H1 (cell line): ENCODE measurements around the gene TM4SF20. TPM values are rescaled to one million over a fixed set of nuclear protein-coding genes. Genes with fewer than 3 reads are reported as not detected.

ENCODE experiments used
- CTCF ChIA-PET: fragments of 300-600 bp; sonication (Branson Sonifier 250); formaldehyde crosslinking; loops from one replicate; lab custom pipeline; 2021; ENCODE audit not compliant: partially characterized antibody; lab: Charles Lee
- POLR2A ChIA-PET: fragments of 300-600 bp; sonication (Branson Sonifier 250); formaldehyde crosslinking; loops from one replicate; lab custom pipeline; 2021; ENCODE audit warnings: inconsistent platforms; ENCODE audit not compliant: partially characterized antibody; lab: Charles Lee
- DNase-seq, 2 experiments: peaks; one replicate each; pipeline versions ENCODE4 v3.0.0 to v3.0.0-alpha.2; 2010 to 2022; ENCODE audit warnings: low spot score in 2 of 2, low read depth in 1 of 2, mixed read lengths in 1 of 2
- FAIRE-seq: peaks from 2 replicates; lab custom pipeline; 2011; peaks lifted over from hg19 to GRCh38; lab: Jason Lieb, UNC
- H2AFZ ChIP-seq: 2 replicates; pipeline ENCODE4 v1.8.1; 2012; ENCODE audit warnings: low read length, inconsistent platforms
- H2AK5ac ChIP-seq: 2 replicates; pipeline ENCODE4 v1.6.1; 2013; ENCODE audit warnings: low read depth, low read length
- H2BK120ac ChIP-seq: replicated peaks from 2 replicates; pipeline ENCODE3; 2013; ENCODE audit warnings: low read depth, low read length, inconsistent platforms
- H2BK12ac ChIP-seq: 2 replicates; pipeline ENCODE4 v1.6.1; 2013; ENCODE audit warnings: low read depth, low read length
- H2BK15ac ChIP-seq: 2 replicates; pipeline ENCODE4 v1.6.1; 2013; ENCODE audit warnings: low read length
- H2BK20ac ChIP-seq: 2 replicates; pipeline ENCODE4 v1.6.1; 2013; ENCODE audit warnings: low read length
- H2BK5ac ChIP-seq: 2 replicates; pipeline ENCODE4 v1.6.1; 2013; ENCODE audit warnings: low read depth, low read length
- H3K14ac ChIP-seq: 2 replicates; pipeline ENCODE4 v1.6.1; 2013; ENCODE audit warnings: inconsistent platforms; ENCODE audit not compliant: insufficient read length
- H3K18ac ChIP-seq: 2 replicates; pipeline ENCODE4 v1.6.1; 2013; ENCODE audit warnings: low read length; ENCODE audit errors: extremely low read depth
- H3K23ac ChIP-seq: 2 replicates; pipeline ENCODE4 v1.6.1; 2013; ENCODE audit warnings: inconsistent platforms; ENCODE audit not compliant: insufficient read length
- H3K23me2 ChIP-seq: 2 replicates; pipeline ENCODE4 v1.6.1; 2013; ENCODE audit warnings: low read depth, low read length
- H3K27ac ChIP-seq: 2 replicates; pipeline ENCODE4 v1.6.1; 2011; ENCODE audit warnings: low read depth, low read length, inconsistent platforms
- H3K27me3 ChIP-seq, 4 experiments: replicated peaks in 1 of 4; 1 replicate in 1 of 4; 2 replicates in 3 of 4; pipeline versions ENCODE4 v1.6.1 to v1.8.1; 2011 to 2013; ENCODE audit warnings: low read length in 3 of 4, mild to moderate bottlenecking in 3 of 4, inconsistent platforms in 2 of 4, mixed read lengths in 2 of 4, moderate library complexity in 1 of 4; ENCODE audit not compliant: control insufficient read depth in 3 of 4, insufficient read depth in 3 of 4; ENCODE audit errors: extremely low read depth in 1 of 4
- H3K36me3 ChIP-seq, 4 experiments: 2 replicates each; pipeline versions ENCODE4 v1.6.1 to v1.8.1; 2011 to 2013; ENCODE audit warnings: mild to moderate bottlenecking in 4 of 4, low read length in 3 of 4, moderate library complexity in 2 of 4, control low read depth in 1 of 4, inconsistent platforms in 1 of 4; ENCODE audit not compliant: insufficient read depth in 4 of 4, control insufficient read depth in 2 of 4
- H3K4ac ChIP-seq: replicated peaks from 2 replicates; pipeline ENCODE3; 2013; ENCODE audit warnings: low read length, low read depth, mixed read lengths, inconsistent platforms; ENCODE audit not compliant: insufficient read length
- H3K4me1 ChIP-seq, 4 experiments: replicated peaks in 1 of 4; 1 replicate in 1 of 4; 2 replicates in 3 of 4; pipeline versions ENCODE4 v1.6.1 to v1.8.1; 2011 to 2013; ENCODE audit warnings: low read length in 3 of 4, inconsistent platforms in 2 of 4, mixed read lengths in 1 of 4; ENCODE audit not compliant: insufficient read depth in 4 of 4, control insufficient read depth in 3 of 4
- H3K4me2 ChIP-seq, 2 experiments: 2 replicates each; pipeline versions ENCODE4 v1.6.1 to v1.8.1; 2011 to 2013; ENCODE audit warnings: low read depth in 2 of 2, low read length in 2 of 2, control low read depth in 1 of 2, inconsistent platforms in 1 of 2, mild to moderate bottlenecking in 1 of 2; ENCODE audit not compliant: insufficient read depth in 1 of 2
- H3K4me3 ChIP-seq, 4 experiments: fragments of 200-600, 300-600 bp in 1 of 4; sonication (generic), shearing (Covaris generic), sonication (Bioruptor Twin) in 1 of 4; 2 replicates each; pipeline versions ENCODE4 v1.5.1 to v1.8.1; 2011 to 2016; ENCODE audit warnings: low read length in 4 of 4, low read depth in 3 of 4, control low read depth in 2 of 4, inconsistent platforms in 2 of 4, mild to moderate bottlenecking in 2 of 4, mixed read lengths in 1 of 4, moderate library complexity in 1 of 4; ENCODE audit not compliant: insufficient read depth in 2 of 4; ENCODE audit errors: extremely low read depth in 1 of 4
- H3K56ac ChIP-seq: replicated peaks from 2 replicates; pipeline ENCODE3; 2013; ENCODE audit warnings: low read depth, mild to moderate bottlenecking, mixed read lengths, low read length, inconsistent platforms; ENCODE audit not compliant: insufficient read length
- H3K79me1 ChIP-seq: 2 replicates; pipeline ENCODE4 v1.6.1; 2013; ENCODE audit warnings: low read depth, low read length, control low read depth
- H3K79me2 ChIP-seq, 2 experiments: 2 replicates each; pipeline versions ENCODE4 v1.6.1 to v1.8.1; 2012 to 2013; ENCODE audit warnings: low read length in 2 of 2, mild to moderate bottlenecking in 2 of 2, inconsistent platforms in 1 of 2; ENCODE audit not compliant: insufficient read depth in 2 of 2, control insufficient read depth in 1 of 2
- H3K9ac ChIP-seq, 4 experiments: replicated peaks in 1 of 4; 1 replicate in 1 of 4; 2 replicates in 3 of 4; pipeline versions ENCODE4 v1.6.1 to v1.8.1; 2011 to 2013; ENCODE audit warnings: low read depth in 3 of 4, low read length in 3 of 4, control low read depth in 2 of 4, mild to moderate bottlenecking in 2 of 4, moderate library complexity in 2 of 4, inconsistent platforms in 1 of 4; ENCODE audit errors: extremely low read depth in 1 of 4
- H3K9me3 ChIP-seq, 2 experiments: 2 replicates each; pipeline versions ENCODE4 v1.6.1 to v1.8.1; 2012 to 2013; ENCODE audit warnings: mild to moderate bottlenecking in 2 of 2, moderate library complexity in 2 of 2, control low read depth in 1 of 2, inconsistent platforms in 1 of 2, low read depth in 1 of 2, low read length in 1 of 2, mixed read lengths in 1 of 2; ENCODE audit not compliant: insufficient read depth in 2 of 2
- H4K20me1 ChIP-seq, 2 experiments: replicated peaks in 1 of 2; 2 replicates each; pipeline versions ENCODE3 to v1.8.1; 2011 to 2013; ENCODE audit warnings: inconsistent platforms in 2 of 2, low read length in 2 of 2, mild to moderate bottlenecking in 1 of 2; ENCODE audit not compliant: insufficient read depth in 2 of 2, control insufficient read depth in 1 of 2
- H4K5ac ChIP-seq: 2 replicates; pipeline ENCODE4 v1.6.1; 2013; ENCODE audit warnings: low read length, low read depth, mixed read lengths, inconsistent platforms; ENCODE audit not compliant: insufficient read length
- H4K8ac ChIP-seq: 2 replicates; pipeline ENCODE4 v1.8.0; 2013; ENCODE audit warnings: mild to moderate bottlenecking, moderate library complexity, low read length, inconsistent platforms; ENCODE audit not compliant: insufficient read depth; ENCODE audit errors: extremely low read depth
- H4K91ac ChIP-seq: replicated peaks from 2 replicates; pipeline ENCODE3; 2013; ENCODE audit warnings: low read length, mixed read lengths, inconsistent platforms; ENCODE audit not compliant: insufficient read length
- CREB1 ChIP-seq: IDR thresholded peaks from 2 replicates; pipeline ENCODE4 v1.6.1; 2012; ENCODE audit warnings: inconsistent platforms
- EP300 ChIP-seq, 2 experiments: IDR thresholded peaks; 1 replicate in 1 of 2; 2 replicates in 1 of 2; pipeline ENCODE4 v1.6.1; 2011 to 2012; ENCODE audit warnings: low read depth in 2 of 2, low read length in 2 of 2, mild to moderate bottlenecking in 2 of 2, borderline replicate concordance in 1 of 2, inconsistent platforms in 1 of 2, moderate library complexity in 1 of 2
- HDAC2 ChIP-seq, 2 experiments: fragments of 300-600 bp in 1 of 2; sonication (generic) in 1 of 2; IDR thresholded peaks; 2 replicates each; pipeline ENCODE4 v1.6.1; 2011 to 2012; ENCODE audit warnings: low read depth in 2 of 2, low read length in 2 of 2, mild to moderate bottlenecking in 2 of 2, moderate library complexity in 2 of 2, borderline replicate concordance in 1 of 2, inconsistent platforms in 1 of 2
- JUN ChIP-seq: IDR thresholded peaks from 2 replicates; pipeline ENCODE4 v1.6.1; 2011; ENCODE audit warnings: low read depth, mild to moderate bottlenecking, improper control_type of control experiment, low read length
- KDM4A ChIP-seq: IDR thresholded peaks from one replicate; pipeline ENCODE4 v1.7.1; 2012; ENCODE audit warnings: low read depth, mild to moderate bottlenecking, moderate library complexity, low read length, inconsistent platforms; ENCODE audit not compliant: severe bottlenecking
- NANOG ChIP-seq: IDR thresholded peaks from 2 replicates; pipeline ENCODE4 v1.6.1; 2011; ENCODE audit warnings: low read length, low read depth, mild to moderate bottlenecking, inconsistent platforms; ENCODE audit not compliant: insufficient read depth, poor library complexity, severe bottlenecking
- RNF2 ChIP-seq: fragments of 200-900, 300-1000 bp; sonication (generic); IDR thresholded peaks from 2 replicates; pipeline ENCODE4 v1.7.1; 2016; ENCODE audit warnings: borderline replicate concordance, low read depth, mild to moderate bottlenecking, antibody characterized with exemption, low read length; ENCODE audit not compliant: poor library complexity, severe bottlenecking; ENCODE audit errors: missing control alignments
- WGBS, 2 experiments: shearing (Covaris generic) in 1 of 2; methylation state at CpG; one replicate each; pipeline versions ENCODE4 v1.1.6 to v1.1.7; 2013 to 2015; ENCODE audit warnings: low lambda C conversion rate in 2 of 2, mixed read lengths in 2 of 2, inconsistent platforms in 1 of 2, low coverage in 1 of 2, missing lambda C conversion rate in 1 of 2; ENCODE audit not compliant: insufficient replicate concordance in 2 of 2, insufficient coverage in 1 of 2, insufficient read length in 1 of 2; ENCODE audit errors: extremely low coverage in 1 of 2, missing lambda C conversion rate in 1 of 2; 5-methylcytosine and 5-hydroxymethylcytosine counted together
- polyA plus RNA-seq, 7 experiments: library from polyadenylated mRNA; depleted of rRNA in 3 of 7; stranded (reverse) in 5 of 7; unstranded in 2 of 7; fragments of >200 nt in 5 of 7; fragments of 200-250 nt in 2 of 7; gene quantifications; 1 replicate in 5 of 7; 2 replicates in 1 of 7; 4 replicates in 1 of 7; pipeline versions ENCODE4 v1.2.1 to v1.2.3, GENCODE V29; 2011 to 2013; ENCODE audit warnings: missing spikeins in 2 of 7, mixed read lengths in 2 of 7
- total RNA-seq: library from RNA; stranded (reverse); fragmentation: NEBNext Ultra II Directional; extraction: Animal tissue kit (Norgen Biotek cat#: 25700); gene quantifications from 2 replicates; pipeline ENCODE4 v1.2.1, GENCODE V29; 2021
- TF ChIP-seq, protein P1 (sequence below): IDR thresholded peaks from 2 replicates; pipeline ENCODE4 v1.6.1; 2011; ENCODE audit warnings: low read depth, mild to moderate bottlenecking, low read length; ENCODE audit not compliant: insufficient read depth

Gene TM4SF20
- total and polyA plus RNA-seq, 2 of the 8 experiments (the other 6 are each of a cell fraction or from before 2014, with no cell fraction given): not detected

DNA sequence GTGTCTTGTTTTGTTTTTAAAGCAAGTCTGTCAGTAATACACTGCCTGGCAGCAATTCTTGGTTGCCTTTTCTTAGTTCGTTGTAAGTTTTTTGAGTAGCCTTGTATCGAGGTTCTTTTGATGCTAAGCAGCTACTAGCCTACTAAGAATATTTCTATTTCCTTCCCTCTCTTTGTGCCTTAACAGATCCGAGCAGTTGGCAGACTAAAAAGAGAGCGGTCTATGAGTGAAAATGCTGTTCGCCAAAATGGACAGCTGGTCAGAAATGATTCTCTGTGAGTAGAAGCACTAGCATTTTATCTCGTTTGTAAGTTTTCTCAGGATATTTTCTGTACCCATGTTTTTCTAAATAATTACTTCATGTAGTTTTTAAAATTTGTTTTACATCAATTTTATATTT is 39.0 kb downstream of the TM4SF20 start:
- H2AFZ ChIP-seq: no peak overlapping the region
- DNase-seq: no peak
- no peak overlapping the region for H4K91ac ChIP-seq
- H3K79me1 ChIP-seq: no peaks in the 10 kb centered on the region
- no peak overlapping the region for H2BK5ac ChIP-seq
- no peaks in the 10 kb centered on the region for H3K27me3 ChIP-seq
- H2BK12ac ChIP-seq: no peak overlapping the region
- H3K14ac ChIP-seq: no peak overlapping the region
- no peak overlapping the region for H3K4ac ChIP-seq
- FAIRE-seq: no peak
- H2BK15ac ChIP-seq: no peak overlapping the region
- ChIA-PET CTCF (no interaction called here), POLR2A (no interaction called here)
- 74% methylated on average over 6 of the region's 6 CpGs; no CpG with 5 or more reads in 1 of the 2 experiments for WGBS, 2 experiments
- no peaks in the 10 kb centered on the region for H3K79me2 ChIP-seq
- no peak overlapping the region for H3K18ac ChIP-seq
- no peak overlapping the region for H4K8ac ChIP-seq
- H3K9me3 ChIP-seq: no peaks in the 10 kb centered on the region
- no peak overlapping the region for H2AK5ac ChIP-seq
- H3K4me3 ChIP-seq: no peak overlapping the region
- TF ChIP-seq KDM4A (no peak), NANOG (no peak), HDAC2 (IDR thresholded peaks at IDR 0.05; ENCODE audit: borderline replicate concordance in 1 of 2, low read depth in 2 of 2, low read length in 2 of 2) (no peak), CREB1 (no peak), RNF2 (no peak), EP300 (IDR thresholded peaks at IDR 0.05; ENCODE audit: borderline replicate concordance in 1 of 2, low read depth in 2 of 2, low read length in 2 of 2) (no peak), JUN (no peak)
- TF ChIP-seq, protein P1, sequence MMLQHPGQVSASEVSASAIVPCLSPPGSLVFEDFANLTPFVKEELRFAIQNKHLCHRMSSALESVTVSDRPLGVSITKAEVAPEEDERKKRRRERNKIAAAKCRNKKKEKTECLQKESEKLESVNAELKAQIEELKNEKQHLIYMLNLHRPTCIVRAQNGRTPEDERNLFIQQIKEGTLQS: no peak
- no peak overlapping the region for H2BK120ac ChIP-seq
- H3K36me3 ChIP-seq: peaks cover 5 to 43% (median 8%) of the 10 kb centered on the region in 4 experiments; a peak in 5 of 8 replicates
- H4K20me1 ChIP-seq: peaks cover 0 to 3% of the 10 kb centered on the region in 2 experiments
- H3K23me2 ChIP-seq: no peaks in the 10 kb centered on the region
- H3K9ac ChIP-seq: no peak overlapping the region
- H4K5ac ChIP-seq: no peak overlapping the region
- no peaks in the 10 kb centered on the region for H3K4me1 ChIP-seq
- no peak overlapping the region for H3K23ac ChIP-seq
- H2BK20ac ChIP-seq: no peak overlapping the region
- H3K56ac ChIP-seq: no peak overlapping the region
- no peak overlapping the region for H3K4me2 ChIP-seq
- H3K27ac ChIP-seq: no peak overlapping the region
